HEK293 (cell line): ENCODE measurements around the gene NOX1.

Experiments used
- CTCF ChIA-PET: fragments of 350-600 bp; formaldehyde crosslinking; extraction: SDS; loops from one replicate; lab custom pipeline; 2021; ENCODE audit warnings: antibody characterized with exemption; lab: Yijun Ruan, JAX
- POLR2A ChIA-PET: fragments of 300-600 bp; formaldehyde crosslinking; extraction: SDS; loops from one replicate; lab custom pipeline; 2020; ENCODE audit warnings: antibody characterized with exemption, inconsistent platforms; lab: Yijun Ruan, JAX
- H3K27ac ChIP-seq: fragments of 200-500 bp; sonication (Bioruptor generic); 2 replicates; pipeline ENCODE4 v1.5.1; 2014; ENCODE audit warnings: low read depth, low read length, control low read depth, inconsistent platforms; ENCODE audit errors: extremely low read depth
- H3K36me3 ChIP-seq, 2 experiments: fragments of 200-500 bp in 1 of 2; sonication (Bioruptor generic) in 1 of 2; 1 replicate in 1 of 2; 2 replicates in 1 of 2; pipeline ENCODE4 v1.5.1; 2014 to 2017; ENCODE audit warnings: inconsistent platforms in 2 of 2, low read length in 2 of 2; ENCODE audit not compliant: control insufficient read depth in 2 of 2, insufficient read depth in 1 of 2
- H3K4me1 ChIP-seq: fragments of 200-500 bp; sonication (Bioruptor generic); 2 replicates; pipeline ENCODE4 v1.5.1; 2014; ENCODE audit warnings: mild to moderate bottlenecking, low read length, inconsistent platforms; ENCODE audit not compliant: control insufficient read depth, insufficient read depth
- H3K4me3 ChIP-seq: 2 replicates; pipeline ENCODE4 v1.5.1; 2011; ENCODE audit warnings: low read depth, mild to moderate bottlenecking, control low read depth, low read length, moderate library complexity
- H3K9me3 ChIP-seq: fragments of 200-500 bp; sonication (Bioruptor generic); 2 replicates; pipeline ENCODE4 v1.5.1; 2014; ENCODE audit warnings: low read depth, low read length, inconsistent platforms; ENCODE audit not compliant: control insufficient read depth, insufficient read depth
- EGR2 ChIP-seq: fragments of 450-650 bp; formaldehyde crosslinking; IDR thresholded peaks from 2 replicates; pipeline ENCODE4 v1.5.1; 2016; ENCODE audit warnings: low read depth, missing biosample characterization, missing genetic modification characterization
- HIC1 ChIP-seq: fragments of 450-650 bp; formaldehyde crosslinking; IDR thresholded peaks from 2 replicates; pipeline ENCODE4 v1.5.1; 2016; ENCODE audit warnings: missing biosample characterization, missing genetic modification characterization
- PRDM1 ChIP-seq: fragments of 450-650 bp; formaldehyde crosslinking; IDR thresholded peaks from 2 replicates; pipeline ENCODE4; 2016; ENCODE audit warnings: missing biosample characterization, missing genetic modification characterization
- REST ChIP-seq: fragments of 450-650 bp; formaldehyde crosslinking; IDR thresholded peaks from 2 replicates; pipeline ENCODE4 v1.5.1; 2016; ENCODE audit warnings: missing biosample characterization, missing genetic modification characterization
- SCRT1 ChIP-seq: fragments of 450-650 bp; formaldehyde crosslinking; IDR thresholded peaks from 2 replicates; pipeline ENCODE4 v1.5.1; 2016; ENCODE audit warnings: missing biosample characterization, missing genetic modification characterization, borderline replicate concordance
- ZBTB21 ChIP-seq: fragments of 450-650 bp; formaldehyde crosslinking; IDR thresholded peaks from 2 replicates; pipeline ENCODE4 v1.5.1; 2017; ENCODE audit warnings: missing biosample characterization, missing genetic modification characterization
- ZFP69B ChIP-seq: fragments of 450-650 bp; formaldehyde crosslinking; IDR thresholded peaks from 2 replicates; pipeline ENCODE4 v1.5.1; 2016; ENCODE audit warnings: missing biosample characterization, missing genetic modification characterization
- ZNF133 ChIP-seq: fragments of 450-650 bp; formaldehyde crosslinking; IDR thresholded peaks from 2 replicates; pipeline ENCODE4 v1.5.1; 2016; ENCODE audit warnings: missing biosample characterization, missing genetic modification characterization
- ZNF140 ChIP-seq: fragments of 450-650 bp; formaldehyde crosslinking; IDR thresholded peaks from 2 replicates; pipeline ENCODE4 v1.5.1; 2016; ENCODE audit warnings: missing biosample characterization, missing genetic modification characterization
- ZNF169 ChIP-seq: fragments of 450-650 bp; formaldehyde crosslinking; IDR thresholded peaks from 2 replicates; pipeline ENCODE4 v1.5.1; 2016; ENCODE audit warnings: missing biosample characterization, missing genetic modification characterization
- ZNF19 ChIP-seq: fragments of 450-650 bp; formaldehyde crosslinking; IDR thresholded peaks from 2 replicates; pipeline ENCODE4; 2016; ENCODE audit warnings: missing biosample characterization, missing genetic modification characterization, low read depth
- ZNF239 ChIP-seq: fragments of 450-650 bp; formaldehyde crosslinking; IDR thresholded peaks from 2 replicates; pipeline ENCODE4 v1.5.1; 2016; ENCODE audit warnings: missing biosample characterization, missing genetic modification characterization
- ZNF248 ChIP-seq: fragments of 450-650 bp; formaldehyde crosslinking; IDR thresholded peaks from 2 replicates; pipeline ENCODE4 v1.5.1; 2017; ENCODE audit warnings: missing biosample characterization, missing genetic modification characterization
- ZNF292 ChIP-seq: fragments of 450-650 bp; formaldehyde crosslinking; IDR thresholded peaks from 2 replicates; pipeline ENCODE4 v1.5.1; 2016; ENCODE audit warnings: low read depth, missing biosample characterization, missing genetic modification characterization, borderline replicate concordance
- ZNF549 ChIP-seq: fragments of 450-650 bp; IDR thresholded peaks from 2 replicates; pipeline ENCODE4 v1.5.1; 2018; ENCODE audit warnings: missing biosample characterization, missing genetic modification characterization, mild to moderate bottlenecking, inconsistent platforms, moderate library complexity
- ZNF571 ChIP-seq: fragments of 450-650 bp; formaldehyde crosslinking; IDR thresholded peaks from 2 replicates; pipeline ENCODE4 v1.5.0; 2017; ENCODE audit warnings: missing biosample characterization, missing genetic modification characterization
- ZNF701 ChIP-seq: fragments of 450-650 bp; formaldehyde crosslinking; IDR thresholded peaks from 2 replicates; pipeline ENCODE4 v1.5.1; 2016; ENCODE audit warnings: missing biosample characterization, missing genetic modification characterization
- ZNF707 ChIP-seq: fragments of 450-650 bp; formaldehyde crosslinking; IDR thresholded peaks from 2 replicates; pipeline ENCODE4 v1.5.1; 2016; ENCODE audit warnings: missing biosample characterization, missing genetic modification characterization
- TF ChIP-seq, protein P1 (sequence below): fragments of 450-650 bp; formaldehyde crosslinking; IDR thresholded peaks from 2 replicates; pipeline ENCODE4 v1.5.1; 2016; ENCODE audit warnings: missing biosample characterization, missing genetic modification characterization, borderline replicate concordance
- TF ChIP-seq, protein P2 (sequence below): fragments of 450-650 bp; formaldehyde crosslinking; IDR thresholded peaks from 2 replicates; pipeline ENCODE4 v1.5.1; 2017; ENCODE audit warnings: missing biosample characterization, missing genetic modification characterization

The NOX1 gene

GRCh38 chrX:100915562-100915961 is 41.4 kb upstream of the NOX1 start (continued):
- TF ChIP-seq, protein P1, sequence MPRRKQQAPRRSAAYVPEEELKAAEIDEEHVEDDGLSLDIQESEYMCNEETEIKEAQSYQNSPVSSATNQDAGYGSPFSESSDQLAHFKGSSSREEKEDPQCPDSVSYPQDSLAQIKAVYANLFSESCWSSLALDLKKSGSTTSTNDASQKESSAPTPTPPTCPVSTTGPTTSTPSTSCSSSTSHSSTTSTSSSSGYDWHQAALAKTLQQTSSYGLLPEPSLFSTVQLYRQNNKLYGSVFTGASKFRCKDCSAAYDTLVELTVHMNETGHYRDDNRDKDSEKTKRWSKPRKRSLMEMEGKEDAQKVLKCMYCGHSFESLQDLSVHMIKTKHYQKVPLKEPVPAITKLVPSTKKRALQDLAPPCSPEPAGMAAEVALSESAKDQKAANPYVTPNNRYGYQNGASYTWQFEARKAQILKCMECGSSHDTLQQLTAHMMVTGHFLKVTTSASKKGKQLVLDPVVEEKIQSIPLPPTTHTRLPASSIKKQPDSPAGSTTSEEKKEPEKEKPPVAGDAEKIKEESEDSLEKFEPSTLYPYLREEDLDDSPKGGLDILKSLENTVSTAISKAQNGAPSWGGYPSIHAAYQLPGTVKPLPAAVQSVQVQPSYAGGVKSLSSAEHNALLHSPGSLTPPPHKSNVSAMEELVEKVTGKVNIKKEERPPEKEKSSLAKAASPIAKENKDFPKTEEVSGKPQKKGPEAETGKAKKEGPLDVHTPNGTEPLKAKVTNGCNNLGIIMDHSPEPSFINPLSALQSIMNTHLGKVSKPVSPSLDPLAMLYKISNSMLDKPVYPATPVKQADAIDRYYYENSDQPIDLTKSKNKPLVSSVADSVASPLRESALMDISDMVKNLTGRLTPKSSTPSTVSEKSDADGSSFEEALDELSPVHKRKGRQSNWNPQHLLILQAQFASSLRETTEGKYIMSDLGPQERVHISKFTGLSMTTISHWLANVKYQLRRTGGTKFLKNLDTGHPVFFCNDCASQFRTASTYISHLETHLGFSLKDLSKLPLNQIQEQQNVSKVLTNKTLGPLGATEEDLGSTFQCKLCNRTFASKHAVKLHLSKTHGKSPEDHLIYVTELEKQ (tag by site-specific recombination), result no peak
- no peak for TF ChIP-seq ZNF133 (tag by site-specific recombination)
- TF ChIP-seq, protein P2, sequence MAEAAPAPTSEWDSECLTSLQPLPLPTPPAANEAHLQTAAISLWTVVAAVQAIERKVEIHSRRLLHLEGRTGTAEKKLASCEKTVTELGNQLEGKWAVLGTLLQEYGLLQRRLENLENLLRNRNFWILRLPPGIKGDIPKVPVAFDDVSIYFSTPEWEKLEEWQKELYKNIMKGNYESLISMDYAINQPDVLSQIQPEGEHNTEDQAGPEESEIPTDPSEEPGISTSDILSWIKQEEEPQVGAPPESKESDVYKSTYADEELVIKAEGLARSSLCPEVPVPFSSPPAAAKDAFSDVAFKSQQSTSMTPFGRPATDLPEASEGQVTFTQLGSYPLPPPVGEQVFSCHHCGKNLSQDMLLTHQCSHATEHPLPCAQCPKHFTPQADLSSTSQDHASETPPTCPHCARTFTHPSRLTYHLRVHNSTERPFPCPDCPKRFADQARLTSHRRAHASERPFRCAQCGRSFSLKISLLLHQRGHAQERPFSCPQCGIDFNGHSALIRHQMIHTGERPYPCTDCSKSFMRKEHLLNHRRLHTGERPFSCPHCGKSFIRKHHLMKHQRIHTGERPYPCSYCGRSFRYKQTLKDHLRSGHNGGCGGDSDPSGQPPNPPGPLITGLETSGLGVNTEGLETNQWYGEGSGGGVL (tag by site-specific recombination), result no peak

- Histone ChIP-seq H3K36me3 (no peaks in the 10 kb centered on the region), H3K9me3 (no peaks in the 10 kb centered on the region), H3K27ac (no peak overlapping the region), H3K4me3 (no peak overlapping the region), H3K4me1 (no peaks in the 10 kb centered on the region)
- POLR2A ChIA-PET, result no interaction called here
- CTCF ChIA-PET, result interaction anchor here (0.7 kb wide), 1 partner anchor 21 kb away, joined by 4 read pairs; no protein-coding TSS in a partner anchor
- TF ChIP-seq ZNF169 (tag by site-specific recombination), result no peak
- no peak for TF ChIP-seq ZNF292
- TF ChIP-seq EGR2 (tag by site-specific recombination), result no peak
- TF ChIP-seq ZNF19 (tag by site-specific recombination), result no peak
- TF ChIP-seq, protein P1 (tag by site-specific recombination), result no peak
- TF ChIP-seq PRDM1, result no peak
- no peak for TF ChIP-seq ZNF701 (tag by site-specific recombination)
- no peak for TF ChIP-seq ZNF707
- TF ChIP-seq ZNF571 (tag by site-specific recombination), result no peak
- no peak for TF ChIP-seq ZNF549 (tag by site-specific recombination)
- TF ChIP-seq ZNF239, result no peak
- no peak for TF ChIP-seq ZNF248 (tag by site-specific recombination)
- TF ChIP-seq ZBTB21 (tag by site-specific recombination), result no peak
- no peak for TF ChIP-seq HIC1 (tag by site-specific recombination)
- no peak for TF ChIP-seq ZFP69B (tag by site-specific recombination)
- no peak for TF ChIP-seq REST (tag by site-specific recombination)
- no peak for TF ChIP-seq ZNF140 (tag by site-specific recombination)
- no peak for TF ChIP-seq SCRT1 (tag by site-specific recombination)
Measured at GRCh38 chrX:100913111-100913510, 39.0 kb upstream of the NOX1 start.
